OCI-LY7 (cell line): ENCODE results near the gene PAX2.

ENCODE experiments used
- CTCF ChIP-seq: fragments of 200-600 bp; sonication (generic); conservative IDR thresholded peaks from 2 replicates; pipeline ENCODE4 v1.5.1; 2014; ENCODE audit warnings: mild to moderate bottlenecking, antibody characterized with exemption, low read length, moderate library complexity, mixed read lengths
- EZH2phosphoT487 ChIP-seq: fragments of 200-600 bp; sonication (generic); IDR thresholded peaks from 2 replicates; pipeline ENCODE4 v1.6.1; 2018; ENCODE audit warnings: low read depth, borderline replicate concordance, mild to moderate bottlenecking, mixed run types, antibody characterized with exemption, low read length, moderate library complexity, mixed read lengths

DNA sequence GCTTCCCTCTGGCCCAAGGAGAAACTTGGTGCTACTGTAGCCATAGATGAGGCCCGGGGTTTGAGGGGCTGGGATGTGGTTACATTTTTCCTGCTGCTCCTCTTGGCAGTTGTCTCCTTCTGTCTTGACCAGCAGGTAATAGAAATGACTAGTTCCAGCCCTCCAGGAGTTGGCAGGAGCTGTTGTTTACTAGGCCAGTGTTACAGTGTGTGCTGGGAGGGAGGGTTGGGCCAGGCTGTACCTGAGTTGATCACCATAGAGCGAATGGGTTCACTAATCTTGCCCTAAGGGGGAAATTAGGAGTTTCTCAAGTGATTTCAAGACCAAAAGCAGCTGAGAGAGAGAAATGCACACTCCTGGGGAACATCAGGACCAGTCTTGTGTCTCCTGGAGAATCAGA, 34.9 kb downstream of the PAX2 start:
- TF ChIP-seq CTCF (no peak), EZH2phosphoT487 (no peak)
